Mesenchymal stem cell (in vitro differentiated cells and primary cell): Measurements from ENCODE around the gene TMEM253.

Experiments
- DNase-seq: peaks from one replicate; pipeline ENCODE4 v3.0.0-alpha.2; 2013
- H2AFZ ChIP-seq: one replicate; pipeline ENCODE4 v1.6.1; 2013; ENCODE audit warnings: low read depth, mild to moderate bottlenecking, control low read depth, inconsistent platforms, low read length, moderate library complexity
- H2AK5ac ChIP-seq: 2 replicates; pipeline ENCODE4 v1.6.1; 2013; ENCODE audit warnings: low read length, moderate library complexity, mild to moderate bottlenecking, inconsistent platforms; ENCODE audit not compliant: severe bottlenecking
- H2BK120ac ChIP-seq: one replicate; pipeline ENCODE4 v1.6.1; 2013; ENCODE audit warnings: low read depth, mild to moderate bottlenecking, inconsistent platforms, low read length, moderate library complexity
- H2BK12ac ChIP-seq, 2 experiments: one replicate each; pipeline ENCODE4 v1.6.1; 2013; ENCODE audit warnings: inconsistent platforms in 2 of 2, low read length in 2 of 2, mild to moderate bottlenecking in 2 of 2, moderate library complexity in 2 of 2, control low read depth in 1 of 2
- H2BK15ac ChIP-seq: one replicate; pipeline ENCODE4 v1.6.1; 2013; ENCODE audit warnings: mild to moderate bottlenecking, low read depth, inconsistent platforms; ENCODE audit not compliant: poor library complexity, severe bottlenecking
- H2BK5ac ChIP-seq: 2 replicates; pipeline ENCODE4 v1.6.1; 2013; ENCODE audit warnings: low read depth, mild to moderate bottlenecking, low read length, control low read depth, inconsistent platforms; ENCODE audit not compliant: poor library complexity, severe bottlenecking
- H3K14ac ChIP-seq, 2 experiments: one replicate each; pipeline ENCODE4 v1.6.1; 2013; ENCODE audit warnings: inconsistent platforms in 2 of 2, low read length in 2 of 2, control low read depth in 1 of 2, mild to moderate bottlenecking in 1 of 2, moderate library complexity in 1 of 2
- H3K18ac ChIP-seq, 2 experiments: one replicate each; pipeline ENCODE4 v1.6.1; 2013; ENCODE audit warnings: inconsistent platforms in 2 of 2, low read length in 2 of 2, control low read depth in 1 of 2, low read depth in 1 of 2, mild to moderate bottlenecking in 1 of 2
- H3K23ac ChIP-seq, 2 experiments: one replicate each; pipeline ENCODE4 v1.6.1; 2013; ENCODE audit warnings: inconsistent platforms in 2 of 2, low read length in 2 of 2, mild to moderate bottlenecking in 2 of 2, moderate library complexity in 2 of 2, control low read depth in 1 of 2
- H3K27ac ChIP-seq: 2 replicates; pipeline ENCODE4 v1.5.1; 2013; ENCODE audit warnings: mild to moderate bottlenecking, moderate library complexity, low read length, control low read depth, inconsistent platforms; ENCODE audit not compliant: poor library complexity, severe bottlenecking
- H3K27me3 ChIP-seq, 2 experiments: 2 replicates each; pipeline versions ENCODE4 v1.6.1 to v1.7.0; 2013; ENCODE audit warnings: low read length in 2 of 2, mild to moderate bottlenecking in 2 of 2, moderate library complexity in 2 of 2, control low read depth in 1 of 2, inconsistent platforms in 1 of 2; ENCODE audit not compliant: control insufficient read depth in 1 of 2, insufficient read depth in 1 of 2
- H3K36me3 ChIP-seq, 2 experiments: 2 replicates each; pipeline versions ENCODE4 v1.6.1 to v1.7.0; 2013; ENCODE audit warnings: low read length in 2 of 2, control low read depth in 1 of 2, inconsistent platforms in 1 of 2, low read depth in 1 of 2, mild to moderate bottlenecking in 1 of 2; ENCODE audit not compliant: insufficient read depth in 2 of 2, control insufficient read depth in 1 of 2
- H3K4ac ChIP-seq, 2 experiments: one replicate each; pipeline ENCODE4 v1.6.1; 2013; ENCODE audit warnings: inconsistent platforms in 2 of 2, low read length in 2 of 2, mild to moderate bottlenecking in 2 of 2, moderate library complexity in 2 of 2, control low read depth in 1 of 2, low read depth in 1 of 2
- H3K4me1 ChIP-seq: 2 replicates; pipeline ENCODE4 v1.6.1; 2013; ENCODE audit warnings: low read depth, low read length, control low read depth; ENCODE audit not compliant: control insufficient read depth, insufficient read depth
- H3K4me2 ChIP-seq: 2 replicates; pipeline ENCODE4 v1.6.1; 2013; ENCODE audit warnings: low read length, mild to moderate bottlenecking, inconsistent platforms; ENCODE audit not compliant: poor library complexity, severe bottlenecking
- H3K4me3 ChIP-seq, 2 experiments: 2 replicates each; pipeline versions ENCODE4 v1.5.1 to v1.7.0; 2013; ENCODE audit warnings: low read length in 2 of 2, mild to moderate bottlenecking in 2 of 2, control low read depth in 1 of 2, low read depth in 1 of 2; ENCODE audit not compliant: insufficient read depth in 1 of 2
- H3K79me1 ChIP-seq: replicated peaks from 2 replicates; pipeline ENCODE4 v1.6.1; 2013; ENCODE audit warnings: mild to moderate bottlenecking, control low read depth, low read length, inconsistent platforms; ENCODE audit not compliant: poor library complexity, severe bottlenecking
- H3K9ac ChIP-seq: 2 replicates; pipeline ENCODE4 v1.7.0; 2013; ENCODE audit warnings: mild to moderate bottlenecking, low read length, moderate library complexity
- H3K9me3 ChIP-seq: 2 replicates; pipeline ENCODE4 v1.7.0; 2013; ENCODE audit warnings: mild to moderate bottlenecking, low read length; ENCODE audit not compliant: control insufficient read depth
- H4K8ac ChIP-seq: one replicate; pipeline ENCODE4 v1.6.1; 2013; ENCODE audit warnings: inconsistent platforms, mild to moderate bottlenecking, low read length, moderate library complexity
- H4K91ac ChIP-seq: one replicate; pipeline ENCODE4 v1.6.1; 2013; ENCODE audit warnings: mild to moderate bottlenecking, low read length, inconsistent platforms
- WGBS: methylation state at CpG from one replicate; pipeline ENCODE4 v1.1.7; 2013; ENCODE audit warnings: mixed read lengths; 5-methylcytosine and 5-hydroxymethylcytosine counted together

The TMEM253 gene

GRCh38 chr14:21086908-21087293 is 14.0 kb upstream of the TMEM253 start:
- Histone ChIP-seq H4K8ac (no peak overlapping the region), H3K36me3 (peaks cover 82 to 83% of the 10 kb centered on the region in 2 experiments), H3K9ac (peak overlapping the region; percentile 81), H3K4me3 (no peak overlapping the region), H3K27me3 (no peaks in the 10 kb centered on the region), H2BK15ac (no peak overlapping the region), H2AFZ (no peak overlapping the region), H4K91ac (no peak overlapping the region), H2BK120ac (no peak overlapping the region), H2AK5ac (no peak overlapping the region), H3K4ac (no peak overlapping the region), H3K79me1 (peaks cover 22% of the 10 kb centered on the region), H3K9me3 (no peaks in the 10 kb centered on the region), H3K27ac (peak overlapping the region; percentile 37), H2BK5ac (no peak overlapping the region), H2BK12ac (no peak overlapping the region), H3K18ac (no peak overlapping the region), H3K23ac (no peak overlapping the region), H3K4me2 (no peak overlapping the region), H3K4me1 (peaks cover 24% of the 10 kb centered on the region), H3K14ac (no peak overlapping the region)
- no peak for DNase-seq
- 97% methylated on average over 3 of the region's 4 CpGs for WGBS

GRCh38 chr14:21087294-21088091 is 13.4 kb upstream of the TMEM253 start:
- peaks cover 30% of the 10 kb centered on the region for H3K4me1 ChIP-seq
- peaks cover 76 to 83% of the 10 kb centered on the region in 2 experiments for H3K36me3 ChIP-seq
- no peak overlapping the region for H3K14ac ChIP-seq
- H3K4me3 ChIP-seq = no peak overlapping the region
- DNase-seq = peak; percentile 92
- no peak overlapping the region for H3K4ac ChIP-seq
- no peak overlapping the region for H2AFZ ChIP-seq
- no peak overlapping the region for H2BK120ac ChIP-seq
- no peak overlapping the region for H2AK5ac ChIP-seq
- H2BK12ac ChIP-seq = no peak overlapping the region
- H2BK15ac ChIP-seq = no peak overlapping the region
- WGBS = 57% methylated on average over 19 of the region's 19 CpGs
- no peak overlapping the region for H4K91ac ChIP-seq
- H3K27me3 ChIP-seq = no peaks in the 10 kb centered on the region
- H3K9me3 ChIP-seq = no peaks in the 10 kb centered on the region
- peaks cover 17% of the 10 kb centered on the region for H3K79me1 ChIP-seq
- H3K23ac ChIP-seq = no peak overlapping the region
- H3K9ac ChIP-seq = peak overlapping the region; percentile 81
- H3K4me2 ChIP-seq = no peak overlapping the region
- H3K18ac ChIP-seq = no peak overlapping the region
- H4K8ac ChIP-seq = no peak overlapping the region
- H3K27ac ChIP-seq = peak overlapping the region; percentile 37
- H2BK5ac ChIP-seq = no peak overlapping the region

- H2BK12ac ChIP-seq = no peak overlapping the region
- H3K27me3 ChIP-seq = no peaks in the 10 kb centered on the region
- H2BK120ac ChIP-seq = no peak overlapping the region
- no peak overlapping the region for H3K14ac ChIP-seq
- no peak for DNase-seq
- H3K9me3 ChIP-seq = no peaks in the 10 kb centered on the region
- H3K4ac ChIP-seq = no peak overlapping the region
- H2AK5ac ChIP-seq = no peak overlapping the region
- H2BK5ac ChIP-seq = no peak overlapping the region
- H2AFZ ChIP-seq = no peak overlapping the region
- no peak overlapping the region for H3K23ac ChIP-seq
- peaks cover 73 to 82% of the 10 kb centered on the region in 2 experiments for H3K36me3 ChIP-seq
- no peak overlapping the region for H3K4me3 ChIP-seq
- peaks cover 21% of the 10 kb centered on the region for H3K79me1 ChIP-seq
- H4K91ac ChIP-seq = no peak overlapping the region
- no peak overlapping the region for H3K27ac ChIP-seq
- no peak overlapping the region for H3K18ac ChIP-seq
- no peak overlapping the region for H3K4me2 ChIP-seq
- peaks cover 36% of the 10 kb centered on the region for H3K4me1 ChIP-seq
- WGBS = 75% methylated on average over 4 of the region's 4 CpGs
- H2BK15ac ChIP-seq = no peak overlapping the region
- H3K9ac ChIP-seq = peak overlapping the region; percentile 81
- H4K8ac ChIP-seq = no peak overlapping the region
These were observed 12.2 kb upstream of the TMEM253 start for GRCh38 chr14:21088687-21089086.

DNA sequence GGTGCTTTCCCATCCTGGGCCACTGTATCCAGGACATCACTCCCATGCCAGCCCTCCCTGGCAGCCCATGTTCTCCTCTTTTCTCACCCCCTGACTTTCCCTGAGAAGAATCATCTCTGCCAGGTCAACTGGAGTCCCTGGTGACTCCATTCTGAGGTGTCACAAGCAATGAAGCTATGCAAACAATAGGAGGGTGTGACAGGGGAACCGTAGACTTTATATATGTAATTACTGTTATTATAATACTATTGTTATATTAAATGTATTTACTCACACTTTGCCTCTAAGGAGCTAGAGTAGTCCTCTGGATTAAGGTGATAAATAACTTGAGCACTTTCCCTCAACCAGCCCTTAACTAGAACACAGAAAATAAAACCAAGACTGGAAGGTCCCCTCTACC is 11.6 kb upstream of the TMEM253 start:
- peaks cover 37% of the 10 kb centered on the region for H3K4me1 ChIP-seq
- no peak overlapping the region for H2AK5ac ChIP-seq
- H3K18ac ChIP-seq = no peak overlapping the region
- no peak overlapping the region for H3K14ac ChIP-seq
- no peak overlapping the region for H2AFZ ChIP-seq
- no peak overlapping the region for H3K27ac ChIP-seq
- no peaks in the 10 kb centered on the region for H3K9me3 ChIP-seq
- no peak overlapping the region for H2BK120ac ChIP-seq
- no peak overlapping the region for H4K91ac ChIP-seq
- H3K36me3 ChIP-seq = peaks cover 67 to 78% of the 10 kb centered on the region in 2 experiments
- no peak overlapping the region for H2BK15ac ChIP-seq
- no peaks in the 10 kb centered on the region for H3K27me3 ChIP-seq
- H3K4me3 ChIP-seq = no peak overlapping the region
- H3K23ac ChIP-seq = no peak overlapping the region
- no peak overlapping the region for H4K8ac ChIP-seq
- no peak overlapping the region for H3K4me2 ChIP-seq
- H3K4ac ChIP-seq = no peak overlapping the region
- no CpG with 5 or more reads among the region's 1 CpG for WGBS
- no peak overlapping the region for H2BK12ac ChIP-seq
- peaks cover 21% of the 10 kb centered on the region for H3K79me1 ChIP-seq
- no peak overlapping the region for H3K9ac ChIP-seq
- H2BK5ac ChIP-seq = no peak overlapping the region
- DNase-seq = no peak
